NCI-H1105 (cell line): ENCODE data around the gene NUP153.
A peak's percentile ranks its signal among the peaks of the same experiment; 100 is the strongest.
"Not testable (repeated sequence)": the region's sequence is repeated elsewhere in the genome, so short reads cannot be mapped to it uniquely, and the experiment has no call there.

Experiments
- DNase-seq: peaks from one replicate; lab custom pipeline; 2025; lab: John Stamatoyannopoulos, UW

The NUP153 gene

DNA sequence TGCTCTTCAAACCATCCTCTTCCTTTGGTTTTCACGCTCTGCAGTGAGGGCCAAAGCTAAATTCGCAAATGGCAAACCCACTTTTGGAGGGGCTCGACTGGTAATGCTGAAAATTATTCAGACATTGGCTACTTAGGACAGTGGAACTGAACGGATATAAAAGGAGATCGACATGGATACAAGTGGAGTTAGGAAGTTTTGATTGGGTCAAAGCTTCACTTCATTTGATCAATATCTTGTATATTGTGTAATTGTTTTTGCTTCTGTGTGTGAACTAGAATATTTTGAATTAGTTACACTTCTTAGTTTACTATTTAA is 105.4 kb downstream of the NUP153 start:
- DNase-seq, result no peak

- DNase-seq, result peak; percentile 33
Observed at GRCh38 chr6:17600527-17601385, 106.0 kb downstream of the NUP153 start.

DNA sequence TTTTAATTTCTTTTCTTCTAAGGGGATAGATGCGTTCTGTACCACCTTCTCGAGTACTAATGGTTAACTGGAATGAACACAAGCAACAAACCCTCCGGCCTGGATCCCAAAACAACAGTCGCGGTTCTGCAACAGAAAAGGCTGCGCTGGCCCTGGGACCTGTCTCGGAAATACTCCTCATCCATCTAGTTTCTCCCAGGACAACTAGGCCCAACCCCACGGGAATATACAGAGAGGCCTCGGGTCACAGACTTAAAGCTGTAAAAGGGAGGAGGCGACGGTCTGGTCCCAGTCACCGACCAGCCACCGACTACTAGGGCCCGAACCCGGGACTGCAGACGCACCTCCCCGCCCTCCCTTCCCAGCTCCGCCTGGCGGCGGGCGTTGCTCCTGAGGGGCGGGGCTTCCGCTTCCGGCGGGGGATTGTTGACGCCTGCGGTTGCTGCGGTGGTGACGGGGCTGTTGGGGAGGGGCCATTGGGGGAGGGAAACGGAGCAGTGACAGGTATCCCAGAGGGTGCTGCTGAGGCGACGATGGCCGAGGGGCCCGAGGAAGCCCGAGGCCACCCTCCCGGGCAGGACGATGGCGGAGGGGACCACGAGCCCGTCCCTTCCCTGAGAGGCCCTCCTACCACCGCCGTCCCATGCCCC is 106.7 kb downstream of the NUP153 start, which contains the start of gene FAM8A1:
FAM8A1 (plus strand) TSS at position 426 of the 650 bp plus-strand sequence; CDS start at position 534, 108 bp downstream.
- DNase-seq, result peak; percentile 94

DNA sequence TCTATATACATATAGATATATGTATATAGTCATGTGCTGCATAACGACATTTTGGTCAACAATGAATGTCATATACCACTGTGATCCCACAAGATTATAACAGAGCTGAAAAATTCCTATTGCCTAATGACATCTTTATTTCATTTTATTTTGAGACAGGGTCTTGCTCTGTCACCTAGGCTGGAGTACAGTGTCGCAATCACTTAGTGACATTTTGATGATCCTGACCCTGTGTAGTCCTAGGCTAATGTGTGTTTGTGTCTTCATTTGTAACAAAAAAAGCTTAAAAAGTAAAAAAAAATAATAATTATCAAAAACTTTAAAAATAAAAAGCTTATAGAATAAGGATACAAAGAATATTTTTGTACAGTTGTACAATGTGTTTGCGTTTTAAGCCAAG is 110.6 kb downstream of the NUP153 start:
- DNase-seq, result no peak

- no peak for DNase-seq
Observed at GRCh38 chr6:17593246-17593645, 113.5 kb downstream of the NUP153 start.

DNA sequence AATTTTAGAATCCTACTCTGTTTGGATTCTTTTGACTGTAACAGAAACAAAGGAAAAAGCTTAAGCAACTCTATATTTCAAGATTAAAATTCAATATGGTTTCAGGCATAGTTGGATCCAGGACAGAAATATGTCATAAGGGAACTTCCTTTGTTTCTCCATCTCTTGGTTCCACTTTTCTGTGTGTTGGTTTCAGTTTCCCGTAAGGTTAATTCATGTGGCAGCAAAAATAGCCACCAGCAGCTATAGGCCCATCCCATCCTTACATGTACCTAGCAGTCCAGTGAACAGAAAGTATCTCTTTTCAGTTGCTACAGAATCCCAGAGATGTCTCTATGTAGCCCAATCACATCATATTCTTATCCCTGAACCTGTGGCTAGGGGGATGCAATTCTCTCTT is 115.4 kb downstream of the NUP153 start:
- DNase-seq, result no peak

- DNase-seq, result no peak
Observed at GRCh38 chr6:17589406-17590096, 117.2 kb downstream of the NUP153 start.

- no peak for DNase-seq
Observed at GRCh38 chr6:17588011-17588410, 118.7 kb downstream of the NUP153 start.

- DNase-seq, result not testable (repeated sequence)
Observed at GRCh38 chr6:17586623-17587022, 120.1 kb downstream of the NUP153 start.

DNA sequence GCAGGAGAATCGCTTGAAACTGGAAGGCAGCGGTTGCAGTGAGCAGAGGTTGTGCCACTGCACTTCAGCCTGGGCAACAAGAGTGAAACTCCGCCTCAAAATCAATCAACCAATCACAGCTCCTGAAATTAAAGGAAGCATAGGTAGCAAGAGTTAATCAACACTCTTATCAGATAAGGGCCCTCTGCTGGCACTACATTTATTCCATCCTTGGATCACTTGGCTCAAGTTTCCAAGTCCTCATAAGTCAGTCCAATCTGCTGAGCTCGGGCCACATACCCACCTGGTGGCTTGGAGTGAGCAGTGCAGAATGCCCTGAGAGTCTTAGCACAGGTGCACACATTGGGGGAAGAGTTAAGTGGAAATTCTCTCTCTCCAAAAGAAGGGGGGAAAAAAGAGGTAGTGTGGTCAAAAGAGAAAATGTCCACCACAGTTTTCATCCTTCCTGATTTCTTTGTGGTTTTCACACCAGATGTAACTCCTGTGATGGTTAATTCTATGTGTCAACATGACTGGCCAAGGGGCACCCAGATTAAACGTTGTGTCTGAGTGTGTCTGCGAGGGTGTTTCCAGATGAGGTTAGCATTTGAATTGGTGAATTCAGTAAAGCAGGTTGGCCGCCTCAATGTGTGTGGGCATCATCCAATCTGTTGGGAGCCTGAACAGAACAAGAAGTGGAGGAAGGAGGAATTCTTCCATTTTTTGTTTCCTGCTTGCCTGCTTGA is 120.8 kb downstream of the NUP153 start:
- no peak for DNase-seq

DNA sequence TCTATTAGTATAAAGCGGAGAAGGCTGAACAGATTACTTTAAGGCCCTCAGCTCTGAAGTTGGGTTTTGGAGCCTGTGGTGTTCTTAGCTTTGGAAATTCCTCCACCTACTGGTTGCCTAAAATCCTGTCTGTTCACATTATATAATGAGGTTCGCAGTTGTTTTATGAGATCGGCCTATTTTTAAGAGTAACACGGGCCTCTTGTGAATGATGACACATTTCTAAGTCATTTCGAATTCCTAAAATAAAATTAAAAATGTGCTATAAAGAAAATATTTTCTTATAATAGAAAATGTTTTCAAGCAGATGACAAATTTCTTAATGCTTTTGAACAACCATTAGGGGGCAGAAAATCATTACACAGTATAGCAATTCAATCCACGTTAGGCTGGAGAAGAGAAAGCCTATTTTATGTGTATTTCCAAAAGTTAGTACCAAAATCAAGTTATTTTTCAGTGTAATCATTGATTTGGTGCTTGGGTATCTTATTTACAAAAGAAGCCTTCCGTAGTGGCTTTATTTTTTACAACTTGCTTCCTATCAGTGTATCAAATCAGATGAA is 122.4 kb downstream of the NUP153 start:
- DNase-seq, result peak; percentile 48

DNA sequence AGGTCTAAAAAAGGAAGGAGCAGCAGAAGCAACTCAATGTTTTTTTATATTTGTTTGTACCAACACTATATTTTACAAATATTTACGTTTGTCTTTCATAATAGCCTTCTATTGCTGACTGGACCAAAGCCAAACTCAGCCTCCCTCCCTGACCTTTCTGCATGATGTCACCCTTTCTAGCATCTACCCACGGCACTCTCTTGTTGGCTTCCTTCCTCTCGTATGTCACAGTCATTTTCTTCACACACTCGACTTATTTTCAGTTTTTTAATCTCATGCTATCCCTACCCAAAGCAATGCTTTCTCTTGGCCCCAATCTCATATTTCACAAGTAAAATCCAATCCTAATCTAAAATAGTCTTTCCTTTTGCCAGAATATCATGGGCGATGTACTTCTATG is 122.9 kb downstream of the NUP153 start:
- no peak for DNase-seq

GRCh38 chr6:17581282-17581681 is 125.4 kb downstream of the NUP153 start:
- not testable (repeated sequence) for DNase-seq

GRCh38 chr6:17580518-17581048 is 126.1 kb downstream of the NUP153 start:
- DNase-seq, result no peak

DNA sequence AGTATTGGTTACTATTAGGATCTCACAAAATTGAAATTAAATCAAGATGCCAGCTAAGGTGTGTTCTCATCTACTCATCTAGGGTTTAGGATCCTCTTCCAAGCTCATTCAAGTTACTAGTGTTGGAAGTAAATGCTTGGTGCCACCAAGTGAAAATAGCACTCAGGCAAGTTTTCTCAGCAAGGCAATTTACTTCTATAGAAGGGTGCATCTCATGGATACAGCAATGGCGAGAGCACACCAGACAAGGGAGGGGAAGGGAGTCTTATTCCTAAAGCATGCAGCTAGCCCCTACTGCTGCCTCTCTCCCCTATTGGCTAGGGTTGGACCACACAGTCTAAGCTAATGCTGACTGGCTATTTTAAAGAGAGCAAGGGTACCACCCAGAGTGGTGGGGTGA is 129.7 kb downstream of the NUP153 start:
- DNase-seq, result no peak

DNA sequence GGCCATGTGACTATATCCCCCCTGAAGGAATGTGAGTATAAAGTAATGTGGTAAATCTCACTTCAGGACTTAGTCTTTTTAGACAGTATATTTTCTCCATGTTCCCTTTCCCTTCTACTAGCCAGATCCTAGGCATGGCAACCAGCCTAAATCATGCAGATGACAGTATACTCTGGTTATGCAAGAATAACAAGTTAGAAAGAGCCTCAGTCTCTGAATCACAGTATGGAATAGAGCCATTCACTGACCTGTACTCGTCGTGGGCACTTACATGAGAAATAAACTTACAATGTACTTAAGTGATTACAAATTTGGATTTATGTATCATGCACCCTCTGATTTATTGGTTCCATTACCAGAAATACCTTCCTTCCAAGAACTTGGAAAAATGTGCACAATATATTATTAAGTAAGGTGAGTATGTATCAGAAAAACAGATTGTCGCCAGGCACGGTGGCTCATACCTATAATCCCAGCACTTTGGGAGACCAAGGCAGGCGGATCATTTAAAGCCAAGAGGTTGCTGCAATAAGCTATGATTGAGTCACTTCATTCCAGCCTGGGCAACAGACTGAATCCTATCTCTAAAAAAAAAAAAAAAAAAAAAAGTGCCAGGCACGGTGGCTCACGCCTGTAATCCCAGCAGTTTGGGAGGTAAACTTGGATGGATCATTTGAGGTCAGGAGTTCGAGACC is 131.7 kb downstream of the NUP153 start:
- no peak for DNase-seq

DNA sequence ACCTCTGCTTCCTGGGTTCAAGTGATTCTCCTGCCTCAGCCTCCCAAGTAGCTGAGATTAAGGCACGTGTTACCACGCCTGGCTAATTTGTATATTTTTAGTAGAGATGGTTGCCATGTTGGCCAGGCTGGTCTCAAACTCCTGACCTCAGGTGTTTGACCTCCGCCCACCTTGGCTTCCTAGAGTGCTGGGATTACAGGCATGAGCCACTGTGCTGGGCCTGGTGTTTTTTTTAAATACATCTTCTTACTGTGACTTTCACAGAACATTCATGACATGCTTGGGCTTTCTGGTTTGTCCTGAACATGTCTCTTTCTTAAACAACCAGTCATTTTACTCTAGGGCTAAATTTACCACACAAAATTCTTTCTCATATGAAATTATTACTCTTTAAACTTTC is 141.3 kb downstream of the NUP153 start:
- no peak for DNase-seq
